ENCODE results near the gene GPHN.
"Not testable (repeated sequence)": the region's sequence is repeated elsewhere in the genome, so short reads cannot be mapped to it uniquely, and the experiment has no call there.

Gene GPHN

GRCh38 chr14:66498311-66498710 is 9.6 kb upstream of the GPHN start:
- in situ Hi-C loops (cut with MboI; ENCODE audit: low sequenced_read_pairs): loop anchor here (25.0 kb wide), 1 partner anchor 614 kb away; no protein-coding TSS in a partner anchor

GRCh38 chr14:66501592-66501991 is 6.4 kb upstream of the GPHN start:
- in situ Hi-C loops (cut with MboI; ENCODE audit: low sequenced_read_pairs): no loop called here

- in situ Hi-C loops (cut with MboI; ENCODE audit: low sequenced_read_pairs): not testable (repeated sequence)
Observed at GRCh38 chr14:66502836-66503235, 5.1 kb upstream of the GPHN start.

DNA sequence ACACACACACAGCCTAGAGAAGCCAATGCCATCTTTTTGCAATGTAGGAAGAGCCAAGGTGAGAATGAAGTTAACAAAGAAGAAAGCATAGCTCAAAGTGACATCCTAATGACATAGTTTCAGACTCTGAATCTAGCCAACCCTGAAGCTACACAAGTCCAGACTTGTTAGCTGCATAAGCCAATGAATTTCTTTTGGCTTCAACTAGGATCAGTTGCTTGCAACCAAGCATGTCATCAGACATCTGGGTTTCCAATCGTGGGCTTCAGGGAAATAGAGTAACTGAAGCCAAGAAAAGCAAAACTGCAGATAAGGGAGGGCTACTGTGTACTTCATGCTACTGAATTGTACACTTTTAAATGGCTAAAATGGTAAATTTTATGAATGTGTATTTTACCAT is 4.4 kb upstream of the GPHN start:
- in situ Hi-C loops (cut with MboI; ENCODE audit: low sequenced_read_pairs): no loop called here

DNA sequence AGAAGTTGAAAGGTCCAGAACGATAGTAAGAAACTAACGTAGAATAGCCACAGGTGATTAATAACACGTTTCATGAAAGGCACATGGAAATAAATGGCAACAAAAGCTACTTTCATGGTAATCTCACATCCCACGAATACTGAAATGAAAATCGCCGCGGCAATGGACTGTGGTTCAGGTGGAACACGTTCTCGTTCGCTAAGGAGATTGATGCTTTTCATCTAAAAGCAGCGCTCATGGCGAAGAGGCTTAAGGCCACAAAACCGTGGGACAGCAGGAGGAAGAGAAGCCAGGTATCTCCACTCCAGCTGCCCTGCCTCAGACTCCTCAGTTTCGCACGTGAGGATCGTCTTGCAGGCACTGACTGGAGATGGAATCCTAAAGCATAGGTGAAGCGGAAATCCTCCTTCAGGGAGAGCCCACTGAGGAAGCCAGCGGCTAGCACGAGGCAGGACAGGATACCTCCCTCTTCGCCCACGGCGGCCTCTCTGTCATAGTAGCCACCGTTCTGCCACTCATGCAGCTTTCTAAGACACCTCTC is 696 bp upstream of the GPHN start:
- in situ Hi-C loops (cut with MboI; ENCODE audit: low sequenced_read_pairs): no loop called here

DNA sequence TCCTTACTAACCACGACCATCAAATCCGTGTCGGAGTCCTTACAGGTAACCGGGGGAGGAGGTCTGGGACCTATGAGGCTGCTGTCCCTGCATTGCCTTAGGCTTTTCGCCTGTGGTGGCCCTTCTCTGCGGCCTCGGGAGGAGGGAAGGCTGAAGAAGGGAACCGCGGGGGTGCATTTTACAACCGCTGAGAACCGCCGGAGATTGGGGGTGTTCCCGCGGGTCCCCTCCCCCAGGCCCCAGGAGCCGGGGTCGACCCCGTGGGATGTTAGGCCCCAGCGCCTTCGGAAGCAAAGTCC is 549 bp downstream of the GPHN start:
- in situ Hi-C loops (cut with MboI; ENCODE audit: low sequenced_read_pairs): no loop called here

DNA sequence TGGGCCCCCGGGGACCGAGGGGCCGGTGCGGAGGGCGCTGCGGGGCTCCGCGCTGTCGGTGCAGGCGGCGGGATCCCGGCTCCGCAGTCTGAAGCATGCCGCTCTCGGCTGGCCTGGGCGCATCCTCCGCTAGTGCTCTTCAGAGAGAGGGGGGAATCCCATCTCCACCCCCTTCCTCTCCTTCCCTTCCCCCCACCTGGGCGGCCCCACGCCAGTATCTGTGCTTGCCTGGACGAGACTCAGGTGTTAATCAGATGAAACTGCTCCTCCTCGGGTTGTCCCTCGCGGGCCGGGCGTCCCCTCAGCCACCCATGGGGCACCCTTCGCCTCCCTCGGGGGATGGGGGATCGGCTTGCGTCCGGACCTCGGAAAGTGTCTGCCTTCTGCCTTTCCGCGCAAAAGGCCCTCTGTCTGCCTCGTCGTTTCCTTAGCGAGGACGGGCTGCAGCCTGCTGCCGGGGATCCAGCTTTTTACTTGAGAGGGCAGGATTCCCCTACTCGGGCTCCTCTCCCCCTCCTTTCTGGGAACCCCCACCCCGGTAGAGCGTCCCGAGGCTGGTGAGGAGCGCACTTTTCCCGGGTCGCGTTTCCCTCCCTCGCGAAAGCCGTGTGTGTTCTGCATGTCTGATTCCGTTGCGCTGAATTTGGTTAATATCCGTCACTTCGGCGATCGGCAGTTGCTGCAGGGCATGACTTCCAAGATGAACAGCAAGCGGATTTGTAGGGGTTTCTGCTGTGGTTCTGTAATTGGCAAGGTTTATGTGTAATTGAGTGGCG is 1.1 kb downstream of the GPHN start:
- in situ Hi-C loops (cut with MboI; ENCODE audit: low sequenced_read_pairs): no loop called here

GRCh38 chr14:66509874-66510273 is 1.9 kb downstream of the GPHN start:
- in situ Hi-C loops (cut with MboI; ENCODE audit: low sequenced_read_pairs): no loop called here

DNA sequence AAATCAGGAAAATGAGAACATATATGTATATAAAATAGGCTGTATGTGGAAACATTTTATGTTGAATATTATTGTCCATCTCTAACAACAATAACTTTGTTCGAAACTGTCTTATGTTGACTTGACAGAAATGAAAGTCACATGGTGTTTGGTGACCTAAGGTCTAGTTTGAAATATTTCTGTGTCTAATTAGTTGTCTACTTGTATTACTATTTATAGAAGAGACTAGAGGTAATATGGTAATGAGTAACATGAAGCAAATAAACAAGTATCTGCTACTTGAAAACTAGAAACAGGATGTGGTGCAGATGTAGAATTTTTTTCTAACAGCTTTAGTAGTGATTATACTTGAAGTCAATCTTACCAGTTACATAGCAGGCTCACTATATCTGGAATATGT is 3.9 kb downstream of the GPHN start:
- in situ Hi-C loops (cut with MboI; ENCODE audit: low sequenced_read_pairs): no loop called here

DNA sequence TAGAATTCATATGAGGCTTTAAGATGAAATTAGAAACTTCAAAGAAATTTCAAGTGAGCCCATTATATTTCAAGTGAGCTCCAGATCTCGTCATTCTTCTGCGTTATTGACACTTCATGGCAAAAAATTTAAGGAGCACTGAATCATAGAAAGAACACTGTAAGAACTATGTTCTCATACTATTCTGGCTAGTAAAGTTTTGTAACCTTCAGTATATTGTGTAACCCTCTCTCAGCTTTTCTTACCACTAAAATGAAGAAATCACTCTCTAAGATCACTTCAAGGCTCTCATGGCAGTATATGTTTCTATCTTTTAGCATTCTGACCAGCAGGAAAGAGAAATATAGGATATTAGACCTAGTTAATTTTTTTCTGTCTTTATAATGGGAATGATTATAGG is 6.3 kb downstream of the GPHN start:
- in situ Hi-C loops (cut with MboI; ENCODE audit: low sequenced_read_pairs): no loop called here

- in situ Hi-C loops (cut with MboI; ENCODE audit: low sequenced_read_pairs): no loop called here
Observed at GRCh38 chr14:66530526-66530925, 22.6 kb downstream of the GPHN start.

DNA sequence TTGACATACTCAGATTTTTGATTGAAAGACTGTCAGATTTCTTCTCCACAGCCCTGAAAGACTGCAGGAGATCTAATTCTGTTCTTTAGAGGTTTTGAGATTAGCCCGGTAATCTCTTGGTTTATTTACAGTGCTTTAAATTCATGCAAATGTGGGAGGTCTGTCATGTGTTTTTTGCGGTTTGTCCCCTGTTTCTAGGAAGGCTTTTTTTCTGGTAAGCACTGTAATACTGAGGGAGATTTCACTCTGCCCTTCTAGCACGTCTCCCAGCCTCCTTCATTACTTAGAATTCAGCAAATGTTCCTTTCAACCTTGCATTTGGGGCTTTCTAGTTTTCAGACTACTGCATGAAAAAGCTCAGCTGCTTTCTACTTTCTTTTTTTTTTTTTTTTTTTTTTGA is 31.1 kb downstream of the GPHN start:
- in situ Hi-C loops (cut with MboI; ENCODE audit: low sequenced_read_pairs): no loop called here

GRCh38 chr14:66540038-66540437 is 32.1 kb downstream of the GPHN start:
- in situ Hi-C loops (cut with MboI; ENCODE audit: low sequenced_read_pairs): no loop called here

GRCh38 chr14:66541627-66542026 is 33.7 kb downstream of the GPHN start:
- in situ Hi-C loops (cut with MboI; ENCODE audit: low sequenced_read_pairs): no loop called here

- in situ Hi-C loops (cut with MboI; ENCODE audit: low sequenced_read_pairs): no loop called here
Observed at GRCh38 chr14:66543996-66544395, 36.0 kb downstream of the GPHN start.

DNA sequence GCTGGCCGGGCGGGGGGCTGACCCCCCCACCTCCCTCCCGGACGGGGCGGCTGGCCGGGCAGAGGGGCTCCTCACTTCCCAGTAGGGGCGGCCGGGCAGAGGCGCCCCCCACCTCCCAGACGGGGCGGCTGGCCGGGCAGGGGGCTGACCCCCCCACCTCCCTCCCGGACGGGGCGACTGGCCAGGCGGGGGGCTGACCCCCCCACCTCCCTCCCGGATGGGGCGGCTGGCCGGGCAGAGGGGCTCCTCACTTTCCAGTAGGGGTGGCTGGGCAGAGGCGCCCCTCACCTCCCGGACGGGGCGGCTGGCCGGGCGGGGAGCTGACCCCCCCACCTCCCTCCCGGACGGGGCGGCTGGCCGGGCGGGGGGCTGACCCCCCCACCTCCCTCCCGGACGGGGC is 37.2 kb downstream of the GPHN start:
- in situ Hi-C loops (cut with MboI; ENCODE audit: low sequenced_read_pairs): not testable (repeated sequence)

- in situ Hi-C loops (cut with MboI; ENCODE audit: low sequenced_read_pairs): not testable (repeated sequence)
Observed at GRCh38 chr14:66545751-66546150, 37.8 kb downstream of the GPHN start.

GRCh38 chr14:66563731-66564130 is 55.8 kb downstream of the GPHN start:
- in situ Hi-C loops (cut with MboI; ENCODE audit: low sequenced_read_pairs): no loop called here

DNA sequence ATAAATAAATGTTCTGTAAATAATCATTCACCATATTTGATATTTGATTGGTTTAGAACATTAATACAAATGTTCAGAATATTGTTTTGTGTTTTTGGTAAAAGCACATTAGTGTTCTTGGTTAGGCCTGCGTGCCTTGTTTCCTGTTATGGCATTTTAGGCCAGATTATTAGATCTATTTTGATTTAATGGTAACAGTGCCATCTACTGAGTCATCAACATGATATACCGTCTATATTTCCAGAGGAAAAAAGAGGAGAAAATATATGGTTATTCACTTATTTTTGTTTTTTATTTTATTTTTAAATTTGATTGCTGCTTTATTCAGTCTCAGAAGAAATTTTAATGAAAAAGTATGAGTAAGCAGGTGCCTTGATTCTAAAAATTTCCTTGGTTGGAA is 60.3 kb downstream of the GPHN start:
- in situ Hi-C loops (cut with MboI; ENCODE audit: low sequenced_read_pairs): no loop called here

GRCh38 chr14:66572826-66573225 is 64.9 kb downstream of the GPHN start:
- in situ Hi-C loops (cut with MboI; ENCODE audit: low sequenced_read_pairs): no loop called here

DNA sequence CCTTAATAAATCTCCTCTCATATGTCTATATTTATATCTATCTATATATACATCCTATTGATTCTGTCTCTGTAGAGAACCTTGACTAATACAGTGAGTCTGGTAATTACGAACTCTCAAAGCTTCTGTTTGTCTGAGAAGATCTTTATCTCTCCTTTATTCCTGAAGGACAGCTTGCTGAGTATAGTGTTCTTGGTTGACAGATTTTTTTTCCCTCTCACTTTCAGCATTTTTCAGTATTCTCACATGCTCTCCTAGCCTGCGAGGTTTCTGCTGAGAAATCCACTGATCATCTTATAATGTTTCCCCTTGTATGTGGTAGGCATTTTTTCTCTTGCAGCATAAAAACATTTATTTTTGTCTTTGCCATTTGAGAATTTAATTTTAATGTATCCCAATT is 67.1 kb downstream of the GPHN start:
- in situ Hi-C loops (cut with MboI; ENCODE audit: low sequenced_read_pairs): no loop called here

GRCh38 chr14:66575939-66576338 is 68.0 kb downstream of the GPHN start:
- in situ Hi-C loops (cut with MboI; ENCODE audit: low sequenced_read_pairs): no loop called here

- in situ Hi-C loops (cut with MboI; ENCODE audit: low sequenced_read_pairs): not testable (repeated sequence)
Observed at GRCh38 chr14:66587753-66588152, 79.8 kb downstream of the GPHN start.
